GM19463 (cell line): ENCODE data around the gene FRMD4B.

Experiments
- ATAC-seq: cut with Tn5 transposase; IDR thresholded peaks from one replicate; pipeline ENCODE4 v1.9.1; 2021; ENCODE audit warnings: mild to moderate bottlenecking, moderate library complexity; ENCODE audit not compliant: unreplicated experiment

FRMD4B gene

DNA sequence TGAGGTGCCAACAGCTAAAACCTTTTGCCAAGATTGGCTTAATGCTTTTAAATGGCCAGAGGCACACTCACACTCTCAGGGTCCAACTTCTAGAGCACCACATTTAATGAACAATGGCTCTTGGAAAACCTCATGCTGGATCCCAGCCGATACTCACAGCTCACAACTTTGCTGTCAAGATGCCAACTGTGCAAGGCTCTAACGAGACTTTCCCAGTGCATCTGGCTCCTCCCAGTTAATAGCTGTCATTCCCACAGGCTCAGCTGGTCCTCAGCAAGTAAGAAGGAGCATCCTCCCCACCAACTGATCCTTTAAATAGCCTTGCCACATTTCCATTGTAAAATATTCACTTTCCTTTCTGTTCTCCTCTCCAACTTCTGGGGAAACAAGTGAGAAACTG lies 20.3 kb upstream of the FRMD4B start:
- no peak for ATAC-seq

GRCh38 chr3:69405067-69405466 lies 19.2 kb upstream of the FRMD4B start:
- no peak for ATAC-seq

- ATAC-seq: no peak
These were observed 17.6 kb upstream of the FRMD4B start for GRCh38 chr3:69403454-69403853.

DNA sequence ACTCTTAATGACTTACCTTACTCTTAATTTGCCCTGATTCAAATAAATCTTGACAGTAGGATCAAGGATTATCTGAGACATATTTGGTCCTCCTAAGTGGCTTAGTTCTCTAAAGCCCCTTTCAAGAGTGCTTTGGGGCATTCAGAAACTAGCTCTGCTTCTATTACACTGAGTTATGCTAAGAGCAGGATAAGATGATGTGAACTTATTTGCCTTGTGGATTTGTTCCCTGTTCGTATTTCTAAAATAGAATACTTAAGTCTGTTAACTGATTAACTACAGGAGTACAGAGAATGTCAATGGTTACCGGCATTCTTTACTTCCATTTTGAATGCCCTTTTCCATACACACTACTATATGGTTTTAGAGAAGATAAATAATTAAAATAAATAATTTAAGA lies 14.8 kb upstream of the FRMD4B start:
- ATAC-seq: no peak

- no peak for ATAC-seq
These were observed 7.0 kb upstream of the FRMD4B start for GRCh38 chr3:69392850-69393249.

- no peak for ATAC-seq
These were observed 6.5 kb upstream of the FRMD4B start for GRCh38 chr3:69392415-69392814.

- no peak for ATAC-seq
These were observed 5.7 kb upstream of the FRMD4B start for GRCh38 chr3:69391554-69391953.

DNA sequence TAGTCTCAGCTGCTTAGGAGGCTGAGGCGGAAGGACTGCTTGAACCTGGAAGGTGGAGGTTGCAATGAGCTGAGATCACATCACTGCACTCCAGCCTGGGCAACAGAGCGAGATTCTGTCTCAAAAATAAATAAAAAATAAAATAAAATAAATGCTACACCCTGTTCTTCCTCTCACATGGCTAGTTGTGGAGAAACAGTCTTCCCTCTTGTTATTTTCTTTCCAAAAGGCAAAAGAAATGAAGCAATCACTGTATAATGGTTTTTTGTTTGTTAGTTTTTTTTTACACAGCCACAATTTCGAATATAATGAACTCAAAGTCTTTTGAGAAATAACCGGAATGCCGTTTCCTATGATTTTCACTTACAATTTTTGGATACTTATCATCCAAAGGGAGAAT lies 4.9 kb upstream of the FRMD4B start:
- no peak for ATAC-seq

GRCh38 chr3:69389520-69390248 lies 3.8 kb upstream of the FRMD4B start:
- ATAC-seq: no peak

GRCh38 chr3:69388241-69388640 lies 2.4 kb upstream of the FRMD4B start:
- ATAC-seq: no peak

- no peak for ATAC-seq
These were observed 883 bp upstream of the FRMD4B start for GRCh38 chr3:69386556-69387385.

- no peak for ATAC-seq
These were observed 665 bp downstream of the FRMD4B start for GRCh38 chr3:69385123-69385722.

- ATAC-seq: no peak
These were observed 1.6 kb downstream of the FRMD4B start for GRCh38 chr3:69384326-69384725.

- ATAC-seq: no peak
These were observed 6.2 kb downstream of the FRMD4B start for GRCh38 chr3:69379661-69380060.

GRCh38 chr3:69378112-69378802 lies 7.6 kb downstream of the FRMD4B start:
- ATAC-seq: no peak

- no peak for ATAC-seq
These were observed 8.6 kb downstream of the FRMD4B start for GRCh38 chr3:69377262-69377661.

- no peak for ATAC-seq
These were observed 9.2 kb downstream of the FRMD4B start for GRCh38 chr3:69376731-69377130.

GRCh38 chr3:69371816-69372215 lies 14.1 kb downstream of the FRMD4B start:
- no peak for ATAC-seq

GRCh38 chr3:69370901-69371301 lies 15.0 kb downstream of the FRMD4B start:
- no peak for ATAC-seq

GRCh38 chr3:69370156-69370883 lies 15.6 kb downstream of the FRMD4B start:
- no peak for ATAC-seq
